Measurements from ENCODE around the gene NSA2.
"Not testable (repeated sequence)": the region's sequence is repeated elsewhere in the genome, so short reads cannot be mapped to it uniquely, and the experiment has no call there.

The NSA2 gene

DNA sequence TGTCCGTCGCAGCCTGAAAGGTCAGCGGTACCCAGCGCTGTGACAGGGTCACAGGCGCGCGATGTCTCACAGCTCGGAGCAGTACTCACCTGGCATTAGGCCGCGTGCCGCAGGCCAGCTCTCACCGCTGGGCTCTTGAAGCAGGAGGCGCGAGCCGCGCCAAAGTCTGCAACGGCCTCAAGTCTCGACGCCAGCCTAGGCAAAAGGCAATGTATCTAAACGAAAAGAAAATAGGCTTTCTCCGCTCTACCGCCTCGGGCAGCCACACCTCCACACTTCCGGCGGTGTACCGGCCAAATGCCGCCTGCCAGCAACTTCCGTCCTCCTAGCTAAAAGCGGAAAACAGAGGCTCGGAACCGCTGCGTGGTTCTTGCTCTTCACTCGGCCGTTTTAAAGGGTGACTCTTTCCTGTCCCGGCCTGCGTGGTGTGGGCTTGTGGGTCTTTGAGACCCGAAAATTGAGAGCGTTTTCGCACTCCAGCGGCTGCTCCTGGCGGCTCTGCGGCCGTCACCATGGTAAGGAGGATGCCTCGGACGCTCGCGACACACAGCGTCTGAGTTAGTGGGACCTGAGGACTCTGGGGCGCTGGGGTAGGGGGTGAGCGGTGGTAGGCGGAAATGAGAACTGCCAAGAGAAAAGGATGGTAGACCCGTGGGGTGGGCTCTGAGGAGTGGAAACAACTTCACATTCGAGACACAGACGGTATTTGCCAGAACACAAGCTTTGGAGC is at the start of gene NSA2, which contains the start of gene GFM2:
TSS of gene NSA2 (plus strand) at position 401 of the 730 bp plus-strand sequence. CDS start at position 513, 112 bp downstream.
TSS of gene GFM2 (minus strand) at position 269 of the 730 bp plus-strand sequence. CDS start 3,375 bp downstream, outside the sequence.
- DNase-seq (ENCODE audit: low spot score) (peak; percentile 78), FAIRE-seq (peak; percentile 37)

DNA sequence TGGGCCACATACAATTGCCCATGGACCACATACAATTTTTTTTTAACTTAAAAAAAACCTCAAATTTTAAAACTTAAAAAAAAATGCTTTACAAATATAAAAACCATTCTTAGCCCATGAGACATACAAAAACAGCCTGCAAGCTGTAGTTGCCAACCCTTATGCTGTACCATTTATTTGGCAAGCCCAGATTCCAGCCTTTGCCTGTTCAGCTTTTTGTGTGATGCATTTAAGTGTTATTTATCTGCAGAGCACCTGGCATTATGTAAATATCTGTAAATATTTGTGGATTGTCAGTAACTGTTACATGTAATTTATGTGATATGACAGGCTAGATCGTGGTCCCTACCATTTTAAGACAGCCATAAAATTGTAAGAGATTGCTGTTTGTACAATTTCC is 49.5 kb upstream of the NSA2 start:
- FAIRE-seq, result no peak
- no peak for DNase-seq (ENCODE audit: low spot score)

DNA sequence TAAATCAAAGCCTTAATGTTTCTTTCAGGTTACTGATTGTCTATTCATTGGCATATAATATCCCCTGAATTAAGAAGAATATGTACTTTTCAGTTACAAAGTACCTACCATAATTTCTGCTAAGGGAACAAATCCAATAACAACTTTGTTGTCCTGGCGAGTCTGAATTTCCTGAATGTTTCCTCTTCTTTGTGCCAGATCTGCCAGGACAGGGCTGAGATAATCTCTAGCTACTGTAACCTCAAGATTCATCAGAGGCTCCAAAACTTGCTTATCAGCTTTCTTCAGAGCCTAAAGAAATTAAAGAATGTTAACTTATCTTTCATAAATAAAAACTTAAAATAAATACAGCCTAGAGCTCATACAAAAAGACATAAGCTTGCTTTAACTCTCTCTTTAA is 44.8 kb upstream of the NSA2 start:
- DNase-seq (ENCODE audit: low spot score) (no peak), FAIRE-seq (no peak)

DNA sequence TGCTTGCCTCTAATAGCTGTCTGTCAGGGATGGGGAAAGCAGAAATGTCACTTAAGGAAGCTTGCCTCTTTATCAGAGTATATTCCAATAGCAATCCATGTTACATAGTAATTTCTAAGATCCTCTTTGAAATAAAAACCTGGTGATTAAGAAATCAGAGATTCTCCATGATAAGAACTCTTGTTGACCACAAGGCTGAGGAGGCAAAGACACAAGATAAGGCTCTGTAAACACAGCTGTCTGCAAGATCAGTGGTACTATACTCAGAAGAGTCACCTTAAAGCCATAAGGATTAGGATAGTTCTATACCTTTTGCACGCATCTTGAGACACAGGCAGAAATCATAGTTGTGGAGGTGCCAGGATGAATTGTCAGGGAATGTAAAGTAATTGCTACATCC is 41.7 kb upstream of the NSA2 start:
- no peak for DNase-seq (ENCODE audit: low spot score)
- FAIRE-seq, result no peak

DNA sequence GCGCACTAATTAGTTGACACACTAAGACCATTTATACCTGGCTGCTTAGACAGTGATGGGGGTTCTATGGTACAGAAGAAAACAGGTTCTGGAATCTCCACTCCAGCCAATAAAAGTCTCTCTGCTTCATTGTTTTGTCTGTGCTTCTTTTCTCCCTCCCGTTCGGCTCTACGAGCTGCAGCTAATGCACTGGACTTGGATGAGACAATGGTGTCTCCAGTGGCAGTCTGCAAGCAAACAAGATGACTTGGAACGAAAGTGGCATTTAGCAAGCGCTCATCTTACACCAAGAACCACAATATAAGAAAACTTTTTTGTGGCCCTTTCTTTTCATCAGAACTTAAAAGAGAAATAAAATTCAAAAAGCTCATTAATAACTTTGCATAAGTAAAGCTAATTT is 30.3 kb upstream of the NSA2 start:
- DNase-seq (ENCODE audit: low spot score) (no peak), FAIRE-seq (no peak)

DNA sequence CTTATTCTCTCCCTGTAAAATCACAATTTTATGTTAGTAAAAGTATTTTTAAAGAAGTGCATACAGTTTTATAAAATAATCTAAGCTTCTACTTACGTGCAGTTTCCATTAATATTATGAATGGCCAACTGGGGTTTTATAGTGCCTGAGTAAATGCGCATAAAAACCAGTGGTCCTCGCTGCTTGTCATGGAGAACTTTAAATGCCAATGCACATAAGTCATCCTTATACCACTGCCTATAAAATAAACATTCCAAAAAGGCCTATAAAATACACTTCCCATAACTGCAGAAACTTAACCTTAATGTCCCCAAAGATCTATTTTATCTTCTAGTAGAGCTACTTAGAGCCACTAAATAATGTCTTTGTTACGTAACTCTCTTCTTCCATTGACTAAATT is 28.6 kb upstream of the NSA2 start:
- DNase-seq (ENCODE audit: low spot score) (no peak), FAIRE-seq (no peak)

DNA sequence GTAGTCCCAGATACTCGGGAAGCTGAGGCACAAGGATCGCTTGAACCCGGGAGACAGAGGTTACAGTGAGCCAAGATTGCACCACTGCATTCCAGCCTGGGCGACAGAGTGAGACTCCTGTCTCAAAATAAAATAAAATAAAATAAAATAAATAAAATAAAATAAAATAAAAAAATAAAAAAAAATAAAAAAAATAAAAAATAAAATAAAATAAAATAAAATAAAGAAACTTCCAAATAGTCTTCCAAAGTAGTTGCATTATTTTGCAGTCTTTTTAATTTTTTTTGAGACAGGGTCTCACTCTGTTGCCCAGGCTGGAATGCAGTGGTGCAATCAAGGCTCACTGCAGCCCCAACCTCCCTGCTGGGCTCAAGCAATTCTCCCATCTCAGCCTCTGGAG is 18.3 kb upstream of the NSA2 start:
- DNase-seq (ENCODE audit: low spot score); FAIRE-seq: not testable (repeated sequence)

DNA sequence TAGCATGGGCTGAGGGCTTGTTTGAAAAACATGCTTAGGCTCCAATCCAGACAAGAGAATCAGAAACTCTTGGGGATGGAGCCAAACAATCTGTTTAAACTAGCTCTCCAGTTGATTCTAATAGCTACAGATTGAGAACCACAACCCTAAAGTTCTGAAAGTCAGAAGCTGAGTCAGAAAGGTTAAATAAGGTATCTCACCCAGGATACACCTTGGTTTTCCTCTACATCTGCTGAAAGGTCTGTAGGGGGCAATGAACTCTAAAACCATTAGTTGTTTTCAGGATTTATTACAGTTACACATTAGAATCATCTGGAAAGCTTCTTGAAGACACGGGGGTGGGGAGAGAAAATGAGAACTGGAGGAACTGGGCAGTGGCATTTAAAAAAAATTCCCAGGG is 5.8 kb upstream of the NSA2 start:
- DNase-seq (ENCODE audit: low spot score), result no peak

DNA sequence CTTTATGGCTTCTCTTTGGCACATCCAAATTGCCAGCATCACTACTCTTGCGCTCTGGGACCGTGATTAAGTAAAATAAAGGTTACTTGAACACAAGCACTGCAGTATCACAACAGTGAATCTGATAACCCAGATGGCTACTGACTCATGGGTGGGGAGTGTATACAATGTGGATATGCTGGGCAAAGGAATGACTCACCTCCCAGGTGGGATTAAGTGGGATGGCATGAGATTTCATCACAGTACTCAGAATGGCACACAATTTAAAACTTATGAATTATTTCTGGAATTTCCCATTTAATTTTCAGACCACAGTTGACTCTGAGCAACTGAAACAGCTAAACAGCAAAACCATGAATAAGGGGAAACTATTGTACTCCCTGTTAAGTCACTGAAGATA is 4.5 kb upstream of the NSA2 start:
- peak; percentile 69 for DNase-seq (ENCODE audit: low spot score)
- peak; percentile 93 for FAIRE-seq

More for the DNA sequence above, 5.8 kb upstream of the NSA2 start:
- no peak for FAIRE-seq

DNA sequence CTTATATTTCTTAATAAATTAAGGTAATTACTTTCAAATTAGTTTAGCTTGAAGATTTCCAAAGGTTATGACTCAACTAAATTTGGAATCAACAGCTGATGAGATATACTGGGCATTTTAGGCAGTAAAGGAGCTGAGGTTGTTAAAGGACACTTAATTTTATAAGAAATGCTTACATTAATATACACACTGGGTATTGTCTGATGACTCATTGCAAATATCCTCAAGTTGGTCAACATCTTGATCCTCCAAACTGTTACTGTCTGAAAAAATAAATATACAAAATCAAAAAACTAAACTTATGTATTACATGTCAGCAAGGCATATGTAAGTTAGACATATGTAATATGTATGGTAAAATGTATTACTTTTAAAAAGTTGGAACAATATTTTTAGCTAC is 3.5 kb upstream of the NSA2 start:
- FAIRE-seq (no peak), DNase-seq (ENCODE audit: low spot score) (no peak)

DNA sequence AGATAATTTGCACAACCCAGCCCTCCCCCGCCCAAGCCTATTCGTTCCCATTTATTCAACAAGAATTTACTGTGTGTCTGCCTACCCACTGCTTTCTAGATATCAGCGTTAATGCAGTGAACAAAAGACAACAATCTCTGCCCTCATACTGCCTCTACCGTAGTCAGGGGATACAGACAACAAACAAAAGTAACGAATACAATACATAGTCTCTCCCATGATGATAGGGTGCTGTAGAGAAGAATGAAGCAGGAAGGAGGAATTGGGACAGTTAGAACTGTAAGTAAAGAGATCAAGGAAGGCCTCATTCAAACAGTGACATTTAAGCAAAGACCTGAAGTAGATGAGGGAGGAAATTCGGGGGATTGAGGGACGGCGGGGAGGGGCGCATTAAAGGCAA is 1.8 kb upstream of the NSA2 start:
- no peak for DNase-seq (ENCODE audit: low spot score)
- no peak for FAIRE-seq

DNA sequence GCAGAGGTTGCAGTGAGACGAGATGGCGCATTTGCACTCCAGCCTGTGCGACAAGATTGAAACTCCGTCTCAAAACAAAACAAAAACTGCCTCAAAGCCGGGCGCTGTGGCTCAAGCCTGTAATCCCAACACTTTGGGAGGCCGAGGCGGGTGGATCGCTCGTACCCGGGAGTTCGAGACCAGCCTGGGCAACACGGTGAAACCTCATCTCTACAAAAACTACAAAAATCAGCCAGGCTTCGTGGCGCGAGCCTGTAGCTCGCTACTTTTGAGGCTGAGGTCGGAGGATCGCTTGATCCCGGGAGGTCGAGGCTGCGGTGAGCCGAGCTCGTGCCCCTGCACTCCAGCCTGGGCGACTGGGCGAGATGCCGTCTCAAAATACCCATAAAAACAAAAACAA is 1.1 kb upstream of the NSA2 start:
- no peak for DNase-seq (ENCODE audit: low spot score)
- no peak for FAIRE-seq

DNA sequence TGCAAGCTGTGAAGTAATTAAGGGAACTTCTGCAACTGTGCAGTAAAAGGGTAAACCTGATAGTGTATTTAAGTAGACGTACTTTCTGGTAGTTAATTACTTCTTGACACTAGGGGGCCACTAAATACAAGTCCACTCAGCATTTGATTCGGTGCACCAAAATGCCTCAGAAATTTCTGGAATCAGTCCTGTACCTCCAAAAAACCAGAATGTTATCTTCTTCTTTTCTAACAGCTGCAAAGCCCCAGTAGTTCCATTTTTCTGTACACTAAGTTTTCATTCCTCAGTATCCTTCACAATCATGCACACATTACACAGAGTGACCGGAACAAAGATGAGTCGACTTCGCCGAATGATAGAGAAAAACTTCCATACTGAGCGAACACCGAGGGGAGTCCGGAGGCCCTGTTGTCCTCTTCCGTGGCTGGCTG is 616 bp upstream of the NSA2 start:
- DNase-seq (ENCODE audit: low spot score), result peak; percentile 40

DNA sequence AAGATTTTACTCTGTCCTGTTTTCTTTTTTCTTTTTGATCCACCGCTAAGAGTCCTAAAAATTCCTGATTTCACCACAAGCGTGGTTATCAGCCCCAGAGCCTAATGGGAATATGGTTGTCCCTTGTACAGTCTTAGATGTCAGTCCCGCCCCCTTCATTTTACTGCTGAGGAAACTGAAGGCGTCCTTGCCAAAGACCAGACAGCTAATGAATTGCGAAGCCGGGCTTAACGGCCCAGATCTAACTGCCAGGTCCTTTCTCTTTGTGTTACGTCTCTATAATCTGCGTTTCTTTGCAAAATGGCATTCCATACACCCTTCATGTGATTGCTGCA is 497 bp downstream of the NSA2 start:
- FAIRE-seq, result no peak
- peak; percentile 21 for DNase-seq (ENCODE audit: low spot score)

More for the DNA sequence above, 616 bp upstream of the NSA2 start:
- FAIRE-seq, result no peak

DNA sequence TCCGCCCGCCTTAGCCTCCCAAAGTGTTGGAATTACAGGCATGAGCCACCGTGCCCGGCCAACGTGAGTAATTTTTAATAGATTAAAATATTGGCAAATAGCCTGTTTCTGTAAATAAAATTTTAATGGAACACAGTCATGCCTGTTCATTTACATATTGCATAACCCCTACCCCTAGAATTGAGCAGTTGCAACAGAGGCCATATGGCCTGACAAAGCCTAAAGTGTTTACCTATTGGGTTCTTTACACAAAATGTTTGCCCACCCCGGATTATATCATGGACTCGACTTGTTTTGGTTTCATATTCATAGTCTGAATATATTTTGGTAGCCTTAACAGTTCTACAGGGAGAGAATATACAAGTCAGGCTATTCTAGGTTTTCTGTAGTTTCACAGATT is 5.3 kb downstream of the NSA2 start:
- DNase-seq (ENCODE audit: low spot score), result no peak
- FAIRE-seq, result no peak

DNA sequence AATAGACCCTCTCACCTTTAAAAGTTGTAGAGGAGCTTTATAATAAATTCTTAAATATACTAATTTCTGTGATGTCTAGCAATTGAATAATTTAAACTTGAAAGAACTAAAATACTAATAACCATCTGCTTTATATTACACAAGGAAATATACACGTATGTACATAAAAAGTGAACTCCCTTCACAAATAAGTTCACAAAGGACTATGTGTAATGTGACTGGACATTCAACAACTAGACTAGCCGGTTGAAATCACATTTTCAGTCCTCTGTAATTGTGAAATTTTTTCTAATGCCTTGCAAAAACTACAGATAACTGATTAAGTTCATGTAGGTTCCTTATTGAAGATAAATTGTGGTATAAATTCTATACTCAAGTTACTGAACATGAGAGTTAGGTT is 11.6 kb downstream of the NSA2 start:
- FAIRE-seq, result no peak
- DNase-seq (ENCODE audit: low spot score), result no peak

DNA sequence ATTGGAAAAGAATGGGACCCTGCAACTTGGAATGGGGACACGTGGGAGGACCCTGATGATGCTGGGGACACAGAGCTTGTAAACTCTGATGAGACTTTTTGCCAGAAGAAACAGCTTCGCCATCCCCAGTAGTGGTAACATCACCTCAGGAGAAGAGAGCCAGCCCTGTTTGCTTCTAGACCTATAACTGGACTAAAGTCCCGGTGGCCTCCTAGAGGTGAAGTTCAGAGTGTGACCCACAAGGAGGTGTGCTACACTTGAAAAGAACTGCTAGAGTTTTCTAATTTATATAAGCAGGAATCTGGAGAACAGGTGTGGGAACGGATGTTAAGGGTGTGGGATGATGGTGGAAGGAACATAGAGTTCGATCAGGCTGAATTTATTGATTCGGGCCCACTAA is 19.8 kb downstream of the NSA2 start:
- DNase-seq (ENCODE audit: low spot score) (no peak), FAIRE-seq (no peak)

DNA sequence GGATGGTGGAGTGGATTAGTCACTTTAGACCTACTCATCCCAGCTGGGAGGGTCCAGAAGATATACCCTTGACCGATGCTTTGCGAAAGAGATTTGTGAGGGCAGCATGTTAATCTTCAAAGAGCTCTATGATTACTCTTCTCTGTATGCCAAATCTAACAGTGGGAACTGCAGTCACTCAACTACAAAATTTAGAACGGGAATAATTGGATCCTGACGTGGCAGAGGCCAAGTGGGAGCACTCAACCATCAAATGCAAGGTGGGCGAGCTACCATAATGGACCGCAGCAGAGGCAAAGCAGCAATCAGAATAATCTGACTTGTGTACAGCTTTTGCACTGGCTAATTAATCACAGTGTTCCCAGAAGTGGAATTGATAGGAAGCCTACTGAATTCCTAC is 20.4 kb downstream of the NSA2 start:
- no peak for FAIRE-seq
- no peak for DNase-seq (ENCODE audit: low spot score)

DNA sequence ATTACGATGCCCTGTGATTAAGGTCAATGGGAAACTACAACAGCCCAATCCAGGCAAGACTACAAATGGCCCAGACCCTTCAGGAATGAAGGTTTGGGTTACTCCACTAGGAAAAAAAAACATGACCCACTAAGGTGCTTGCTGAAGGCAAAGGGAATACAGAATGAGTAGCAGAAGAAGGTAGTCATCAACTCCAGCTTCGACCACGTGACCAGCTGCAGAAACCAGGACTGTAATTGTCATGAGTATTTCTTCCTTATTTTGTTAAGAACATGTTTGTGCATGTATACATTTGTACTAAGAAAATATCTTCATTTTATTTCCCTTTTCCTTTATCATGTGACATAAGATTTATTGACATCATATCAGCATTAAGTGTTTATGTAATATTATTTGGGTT is 24.6 kb downstream of the NSA2 start:
- DNase-seq (ENCODE audit: low spot score); FAIRE-seq: not testable (repeated sequence)

DNA sequence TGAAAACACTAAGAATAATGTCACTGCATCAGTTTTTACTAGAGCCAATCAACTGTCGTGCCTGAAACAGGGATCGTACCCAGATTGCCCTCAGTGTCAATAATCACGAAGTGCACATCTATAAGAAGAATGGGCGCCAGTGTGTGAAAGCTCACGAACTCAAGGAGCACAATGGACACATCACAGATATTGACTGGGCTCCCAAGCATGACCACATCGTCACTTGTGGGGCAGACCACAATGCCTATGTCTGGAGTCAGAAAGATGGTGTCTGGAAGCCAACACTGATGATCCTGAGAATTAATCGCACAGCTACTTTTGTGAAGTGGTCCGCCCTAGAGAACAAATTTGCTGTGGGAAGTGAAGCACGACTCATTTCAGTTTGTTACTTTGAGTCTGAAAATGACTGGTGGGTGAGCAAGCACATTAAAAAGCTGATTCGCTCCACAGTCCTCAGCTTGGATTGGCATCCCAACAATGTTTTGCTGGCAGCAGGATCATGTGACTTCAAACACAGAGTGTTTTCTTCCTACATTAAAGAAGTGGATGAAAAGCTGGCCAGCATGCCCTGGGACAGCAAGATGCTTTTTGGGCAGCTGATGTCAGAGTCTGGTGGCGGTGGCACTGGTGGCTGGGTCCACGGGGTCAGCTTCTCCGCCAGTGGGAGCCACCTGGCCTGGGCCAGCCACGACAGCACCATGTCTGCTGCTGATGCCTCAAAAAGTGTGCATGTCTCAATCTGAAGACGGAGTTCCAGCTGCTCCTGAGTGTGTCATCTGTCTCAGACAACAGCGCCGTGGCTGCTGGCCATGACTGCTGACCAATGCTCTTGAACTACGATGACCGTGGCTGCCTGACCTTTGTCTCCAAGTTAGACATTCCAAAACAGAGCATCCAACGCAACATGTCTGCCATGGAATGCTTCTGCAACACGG is 32.2 kb downstream of the NSA2 start:
- DNase-seq (ENCODE audit: low spot score), result no peak

DNA sequence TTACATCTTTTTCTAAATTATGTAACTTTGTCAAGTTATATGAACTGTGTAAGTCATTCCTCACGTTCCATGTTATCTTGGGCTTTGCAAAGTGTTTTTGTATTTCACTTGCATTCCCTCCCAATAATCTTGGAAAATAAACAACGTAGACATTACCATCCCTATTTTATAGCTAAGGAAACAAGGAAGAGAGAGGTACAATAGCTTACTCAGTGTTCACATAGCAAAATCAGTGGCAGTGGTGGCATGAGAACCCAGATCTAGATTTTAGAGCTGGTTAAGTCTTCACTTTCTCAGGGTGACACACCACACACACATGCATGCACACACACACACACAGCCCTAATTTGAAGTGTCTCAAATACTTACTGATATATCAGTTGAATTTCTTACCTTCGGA is 34.1 kb downstream of the NSA2 start:
- DNase-seq (ENCODE audit: low spot score) (no peak), FAIRE-seq (no peak)

More for the DNA sequence above, 32.2 kb downstream of the NSA2 start:
- FAIRE-seq, result no peak

DNA sequence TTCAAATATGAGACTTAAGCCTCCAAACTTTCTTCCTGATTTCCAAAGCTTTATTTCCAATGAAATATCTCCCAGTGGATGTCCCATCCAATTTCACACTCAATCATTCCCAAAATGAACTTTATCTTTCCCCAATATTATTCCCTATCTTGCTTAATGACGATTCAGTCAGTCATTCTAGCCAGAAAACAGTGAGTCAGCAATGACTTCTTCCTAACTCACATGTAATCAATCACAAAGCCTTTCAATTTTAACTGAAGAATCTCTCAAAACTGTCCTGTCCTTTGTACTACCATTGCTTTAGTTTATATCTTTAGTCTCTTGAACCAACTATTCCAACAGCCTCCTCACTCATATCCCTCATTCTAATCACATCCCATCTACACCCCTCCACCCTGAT is 34.9 kb downstream of the NSA2 start:
- no peak for DNase-seq (ENCODE audit: low spot score)

More for the DNA sequence above, 34.9 kb downstream of the NSA2 start:
- no peak for FAIRE-seq

All from urothelium cell line (cell line).